ENCODE measurements around the gene ABHD17A. TPM values are rescaled to one million over a fixed set of nuclear protein-coding genes. Genes with fewer than 3 reads are reported as not detected.

Gene ABHD17A
- 45.9 and 46.7 TPM in 2 replicates for total RNA-seq

GRCh38 chr19:1885398-1886119 is at the start of gene ABHD17A:
TSS of gene ABHD17A (minus strand) at chr19:1885496. CDS start at chr19:1881566, 3,930 bp downstream.

DNA sequence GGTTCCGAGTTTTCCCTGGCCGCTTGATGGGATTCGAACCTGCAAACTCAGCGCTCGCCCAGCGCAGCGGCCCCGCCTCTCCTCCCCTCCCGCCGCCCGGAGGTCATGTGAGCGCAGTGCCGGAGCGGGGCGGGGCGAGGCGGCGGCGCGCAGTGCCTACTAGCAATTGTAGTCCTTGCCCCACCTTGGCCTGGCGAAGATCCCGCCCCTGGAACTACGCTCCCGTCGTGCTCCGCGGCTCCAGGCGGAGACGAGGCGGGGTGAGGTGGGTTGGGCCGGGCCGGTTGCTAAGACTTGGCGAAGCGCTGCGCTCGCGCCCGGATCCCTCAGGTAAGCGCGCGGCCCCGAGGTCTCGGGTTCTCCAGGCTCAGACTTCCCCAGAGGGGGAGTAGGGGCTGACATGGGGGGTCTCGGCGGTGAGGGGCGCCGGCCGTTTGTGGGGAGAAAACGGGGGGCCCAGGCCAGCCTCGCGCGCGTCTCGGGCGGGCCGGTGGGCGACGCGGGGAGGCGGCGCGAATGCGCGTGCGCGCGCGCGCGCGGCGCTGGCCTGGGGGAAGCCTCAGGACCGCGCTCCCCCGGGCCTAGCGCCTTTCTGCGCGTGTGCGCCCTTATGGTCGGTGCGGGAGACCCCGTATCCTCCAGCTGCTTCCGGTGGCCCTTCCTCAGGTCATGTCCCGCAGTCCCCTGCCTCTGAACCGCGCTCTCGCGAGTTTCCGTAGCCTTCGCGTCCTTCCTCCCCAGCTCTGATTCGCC is 20.0 kb upstream of the ABHD17A start, which contains the start of the genes ADAT3 and SCAMP4:
Gene ADAT3, plus strand, starts transcription at position 290 of the 753 bp plus-strand sequence. CDS start 6,649 bp downstream, outside the sequence.
Gene SCAMP4, plus strand, starts transcription at position 290 of the 753 bp plus-strand sequence. CDS start 9,621 bp downstream, outside the sequence.

DNA sequence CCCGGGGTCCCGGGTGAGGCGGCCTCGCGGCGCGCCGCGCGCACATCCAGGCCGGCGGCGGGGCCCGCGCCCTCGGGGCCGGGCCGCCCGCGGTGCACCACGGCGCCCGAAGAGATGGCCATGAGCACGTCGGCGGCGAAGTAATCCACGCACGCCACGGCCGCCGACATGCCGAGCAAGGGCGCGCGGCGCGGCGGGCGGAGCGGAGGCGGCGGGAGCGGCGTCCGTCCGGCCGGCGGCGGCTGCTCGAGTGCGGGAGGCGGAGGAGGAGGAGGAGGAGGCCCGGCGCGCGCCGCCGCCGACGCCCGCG is 22.0 kb downstream of the ABHD17A start, which contains the start of gene KLF16:
Gene KLF16, minus strand, starts transcription at position 252 of the 310 bp plus-strand sequence. Its CDS starts 82 bp downstream, at position 170.

DNA sequence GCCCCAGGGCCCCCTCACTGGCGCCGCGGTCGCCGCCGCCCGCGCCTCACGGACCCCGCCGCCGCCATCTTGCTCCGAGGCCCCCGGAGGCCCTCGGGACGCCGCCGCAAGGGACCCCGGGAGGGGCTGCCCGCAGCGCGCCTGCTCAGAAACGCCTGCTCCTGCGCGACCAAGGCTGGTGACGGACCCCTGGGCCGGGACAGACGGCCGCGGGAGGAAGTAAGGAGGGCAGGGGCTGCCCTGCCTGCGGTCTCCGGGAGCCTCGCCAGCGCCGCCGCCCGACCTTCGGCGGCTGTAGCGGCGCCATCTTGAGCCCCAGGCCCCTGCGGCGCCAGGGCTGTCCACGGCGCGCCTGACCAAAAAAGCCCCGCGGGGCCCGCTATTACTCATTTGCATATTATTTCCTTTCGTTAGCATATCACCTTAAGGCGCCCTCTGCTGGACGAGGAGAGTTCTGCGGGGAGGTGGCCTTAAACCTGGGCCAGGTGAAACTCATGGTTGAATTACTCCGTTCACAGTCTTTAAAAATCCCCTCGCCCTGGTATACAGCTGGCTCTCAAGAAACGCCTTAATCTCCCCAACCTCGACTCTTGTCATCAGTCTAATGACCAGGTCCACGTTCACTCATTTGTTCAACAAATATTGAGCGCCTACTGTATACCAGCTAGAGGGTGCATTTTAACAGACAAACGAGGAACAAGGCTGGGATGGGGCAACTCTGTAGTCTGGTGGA is 36.7 kb downstream of the ABHD17A start, which contains the start of gene REXO1:
Gene REXO1, minus strand, starts transcription at position 85 of the 733 bp plus-strand sequence. CDS start 125 bp downstream, outside the sequence.

Other genes starting within 250 kb of the ABHD17A start
- 37.9 and 41.0 TPM in 2 replicates for gene TCF3, start 232.9 kb downstream of the ABHD17A start, total RNA-seq
- not detected in 2 replicates for gene ONECUT3, start 132.0 kb downstream of the ABHD17A start, total RNA-seq
- gene ATP8B3, start 73.2 kb downstream of the ABHD17A start, total RNA-seq = 3.5 and 3.8 TPM in 2 replicates
- 6.5 and 6.6 TPM in 2 replicates for gene REXO1, start 37.0 kb downstream of the ABHD17A start, total RNA-seq
- gene KLF16, start 21.9 kb downstream of the ABHD17A start, total RNA-seq = 3.5 and 4.6 TPM in 2 replicates
- 1.6 and 2.7 TPM in 2 replicates for gene ADAT3, start 19.9 kb upstream of the ABHD17A start, total RNA-seq
- 46.1 and 47.8 TPM in 2 replicates for gene SCAMP4, start 19.9 kb upstream of the ABHD17A start, total RNA-seq
- gene CSNK1G2, start 55.7 kb upstream of the ABHD17A start, total RNA-seq = 37.7 and 39.9 TPM in 2 replicates
- 47.0 and 55.0 TPM in 2 replicates for gene BTBD2, start 130.2 kb upstream of the ABHD17A start, total RNA-seq
- gene MKNK2, start 165.7 kb upstream of the ABHD17A start, total RNA-seq = 41.4 and 53.4 TPM in 2 replicates
- gene MOB3A, start 210.8 kb upstream of the ABHD17A start, total RNA-seq = 22.6 and 22.9 TPM in 2 replicates
- 0.43 and 0.78 TPM in 2 replicates for gene IZUMO4, start 211.4 kb upstream of the ABHD17A start, total RNA-seq

Measured in articular chondrocyte of knee joint (primary cell).